NCI-H446 treated with DMSO at 0.1 percent for 48 hours (cell line): Measurements from ENCODE around the gene STARD9.

Experiments
- DNase-seq: peaks from one replicate; lab custom pipeline; 2025; lab: John Stamatoyannopoulos, UW

STARD9 gene

DNA sequence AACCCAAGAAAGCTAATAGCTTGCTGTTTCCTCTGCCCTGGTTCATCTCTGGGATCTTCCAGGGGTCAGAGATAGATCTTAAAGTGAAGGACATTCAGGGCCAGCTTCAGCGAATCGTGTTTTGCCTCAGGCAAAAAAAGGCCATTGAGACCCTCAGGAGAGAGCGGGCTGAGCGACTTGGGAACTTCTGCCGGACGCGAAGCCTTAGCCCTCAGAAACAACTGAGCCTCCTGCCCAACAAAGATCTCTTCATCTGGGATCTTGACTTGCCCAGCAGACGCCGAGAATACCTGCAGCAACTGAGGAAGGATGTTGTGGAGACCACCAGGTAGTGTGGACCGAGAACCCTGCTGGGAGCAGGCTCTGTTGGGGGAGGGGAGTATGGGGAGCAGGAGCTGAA lies 119.0 kb downstream of the STARD9 start:
- DNase-seq: no peak

DNA sequence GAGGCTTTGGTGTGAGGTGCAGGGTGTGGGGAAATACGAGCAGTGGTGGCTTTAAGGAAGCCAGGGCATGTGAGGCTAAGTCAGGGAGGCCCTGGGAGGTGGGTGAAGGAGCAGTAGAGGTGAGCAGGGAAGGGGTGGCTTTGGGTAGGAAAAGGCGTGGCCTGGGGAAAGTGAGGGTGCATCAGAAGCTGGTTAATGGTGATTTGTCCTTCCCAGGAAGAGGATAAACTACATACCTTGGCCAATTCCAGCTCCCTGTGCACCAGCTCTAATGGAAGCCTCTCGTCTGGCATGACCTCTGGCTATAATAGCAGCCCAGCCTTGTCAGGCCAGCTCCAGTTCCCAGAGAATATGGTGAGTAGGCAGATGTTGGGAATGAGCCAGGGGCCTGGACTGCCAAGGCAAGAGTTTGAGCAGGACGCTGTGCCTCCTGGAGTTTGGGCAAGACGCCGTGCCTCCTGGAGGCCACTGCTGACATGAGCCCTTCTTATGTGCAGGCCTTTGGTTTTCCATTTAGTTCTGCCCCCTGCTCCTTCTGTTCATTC lies 120.2 kb downstream of the STARD9 start:
- DNase-seq: no peak

DNA sequence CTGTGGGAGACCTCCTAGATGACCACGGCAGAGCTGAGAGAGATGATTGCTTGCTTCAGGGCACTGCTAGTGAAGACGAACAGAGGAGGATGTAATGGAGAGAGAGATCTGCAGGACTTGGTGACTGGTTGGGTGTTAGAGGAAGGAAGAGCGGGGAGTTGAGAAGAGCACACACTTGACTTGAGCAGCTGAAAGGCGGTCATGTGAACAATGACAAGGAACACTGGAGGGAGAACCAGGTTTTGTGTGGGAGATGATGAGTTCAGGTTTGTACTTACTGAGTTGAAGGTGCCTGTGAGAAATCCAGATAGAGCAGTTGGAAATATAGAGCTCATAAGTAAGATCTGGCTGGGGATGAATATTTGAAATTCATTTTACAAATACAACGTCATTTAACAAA lies 121.2 kb downstream of the STARD9 start:
- DNase-seq: no peak

DNA sequence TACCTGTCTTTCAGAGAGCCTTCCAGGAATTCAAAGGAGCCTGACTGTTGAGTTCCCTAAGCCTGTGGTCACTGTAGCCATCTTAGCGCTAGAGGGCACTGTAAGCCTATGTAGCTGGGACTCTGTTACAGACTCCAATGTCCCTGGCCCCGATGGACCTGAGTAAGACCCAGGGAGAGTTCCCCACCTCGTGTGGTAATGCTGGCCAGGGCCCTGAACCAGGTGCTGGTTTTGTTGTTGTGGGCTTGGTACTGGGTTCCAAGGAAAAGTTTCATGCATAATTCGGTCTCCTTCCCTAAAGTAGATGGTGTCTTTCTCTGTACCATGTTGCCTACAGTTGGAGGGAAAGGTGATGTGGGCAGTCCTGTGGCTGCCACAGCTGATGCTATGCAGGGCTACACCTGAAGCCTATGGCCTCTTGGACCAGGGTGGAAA lies 129.1 kb downstream of the STARD9 start:
- DNase-seq: no peak

DNA sequence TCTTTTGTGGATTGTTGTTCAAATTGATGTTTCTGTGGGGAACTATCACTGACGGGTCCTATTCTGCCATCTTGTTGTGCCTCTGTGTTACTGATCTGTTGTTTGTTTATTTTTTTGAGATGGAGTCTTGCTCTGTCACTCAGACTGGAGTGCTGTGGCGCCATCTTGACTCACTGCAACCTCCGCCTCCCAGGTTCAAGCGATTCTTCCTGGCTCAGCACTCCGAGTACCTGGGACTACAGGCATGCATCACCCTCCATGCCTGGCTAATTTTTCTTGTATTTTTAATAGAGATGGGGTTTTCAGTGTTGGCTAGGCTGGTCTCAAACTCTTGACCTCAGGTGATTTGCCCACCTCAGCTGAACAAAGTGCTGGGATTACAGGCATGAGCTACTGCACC lies 129.9 kb downstream of the STARD9 start:
- DNase-seq: no peak

DNA sequence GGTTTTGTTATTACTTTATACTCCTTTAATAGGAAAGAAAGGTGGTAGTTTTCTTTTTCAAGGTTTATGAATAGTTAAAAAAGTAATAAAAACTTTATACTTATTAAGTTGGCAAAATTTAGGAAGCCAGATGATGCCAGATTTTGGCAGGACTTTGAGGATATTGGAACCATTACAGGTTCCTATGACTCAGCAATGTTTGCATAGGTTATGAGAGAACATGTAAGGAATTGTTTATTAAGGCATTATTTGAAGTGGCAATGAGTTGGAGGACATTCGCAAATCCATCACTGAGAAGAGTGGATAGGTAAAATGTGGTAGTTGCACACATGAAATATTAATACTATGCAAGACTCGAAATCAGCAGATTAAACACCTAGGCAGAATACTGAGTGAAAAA lies 131.7 kb downstream of the STARD9 start:
- DNase-seq: peak; percentile 24

DNA sequence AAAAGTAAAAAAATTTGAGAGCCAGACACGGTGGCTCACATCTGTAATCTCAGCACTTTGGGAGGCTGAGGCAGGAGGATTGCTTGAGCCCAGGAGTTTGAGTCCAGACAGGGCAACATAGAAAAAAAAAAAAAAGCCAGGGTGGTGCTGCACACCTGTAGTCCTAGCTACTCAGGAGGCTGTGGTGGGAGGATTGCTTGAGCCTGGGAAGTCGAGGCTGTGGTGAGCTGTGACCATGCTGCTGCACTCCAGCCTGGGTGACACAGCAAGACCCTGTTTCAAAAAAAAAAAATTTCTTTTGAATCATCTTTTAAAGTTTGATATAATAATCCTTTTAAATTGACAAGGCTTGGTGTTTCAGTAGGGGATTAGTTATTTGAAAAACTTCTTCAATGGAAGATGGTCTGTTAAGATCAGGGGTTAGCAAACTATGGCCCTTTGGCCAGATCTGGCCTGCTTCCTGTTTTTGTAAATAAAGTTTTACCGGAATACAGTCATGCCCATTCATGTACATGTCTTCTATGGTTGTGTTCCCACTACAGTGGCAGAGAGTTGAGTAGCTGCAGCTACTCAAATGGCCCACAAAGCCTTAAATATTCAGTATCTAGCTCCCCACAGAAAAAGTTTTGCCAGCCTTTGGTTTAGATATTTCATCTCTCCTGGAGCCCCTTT lies 132.6 kb downstream of the STARD9 start:
- DNase-seq: no peak

DNA sequence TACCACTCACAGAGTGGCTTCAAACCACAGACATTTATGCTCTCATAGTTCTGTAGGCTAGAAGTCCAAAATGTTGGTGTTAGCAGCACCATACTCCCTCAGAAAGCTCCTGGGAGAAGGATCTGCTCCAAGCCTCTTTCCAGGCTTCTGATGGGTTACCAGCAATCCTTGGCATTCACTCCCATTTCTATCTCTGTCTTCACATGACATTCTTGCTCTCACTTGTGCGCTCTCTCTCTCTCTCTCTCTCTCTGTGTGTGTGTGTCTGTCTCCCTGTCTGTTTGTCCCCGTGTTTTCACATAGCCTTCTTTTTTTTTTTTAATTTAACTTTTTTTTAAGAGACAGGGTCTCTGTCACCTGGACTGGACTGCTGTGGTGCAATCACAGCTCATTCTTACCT lies 135.3 kb downstream of the STARD9 start:
- DNase-seq: no peak

DNA sequence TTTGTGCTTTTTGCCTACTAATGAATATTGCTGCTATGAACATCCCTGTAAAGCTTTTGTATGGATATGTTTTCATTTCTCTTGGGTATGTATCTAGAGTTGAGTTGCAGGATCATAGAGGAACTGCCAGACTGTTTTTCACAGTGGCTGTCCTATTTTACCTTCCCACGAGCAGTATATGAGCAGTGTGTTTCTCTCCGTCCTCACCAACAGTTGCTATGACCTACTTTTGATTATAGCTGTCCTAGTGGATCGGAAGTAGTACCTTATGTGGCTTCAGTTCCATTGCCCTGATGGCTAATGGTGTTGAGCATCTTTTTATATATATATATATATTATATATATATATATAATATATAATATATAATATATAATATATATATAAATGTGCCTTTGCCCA lies 136.3 kb downstream of the STARD9 start:
- DNase-seq: no peak

DNA sequence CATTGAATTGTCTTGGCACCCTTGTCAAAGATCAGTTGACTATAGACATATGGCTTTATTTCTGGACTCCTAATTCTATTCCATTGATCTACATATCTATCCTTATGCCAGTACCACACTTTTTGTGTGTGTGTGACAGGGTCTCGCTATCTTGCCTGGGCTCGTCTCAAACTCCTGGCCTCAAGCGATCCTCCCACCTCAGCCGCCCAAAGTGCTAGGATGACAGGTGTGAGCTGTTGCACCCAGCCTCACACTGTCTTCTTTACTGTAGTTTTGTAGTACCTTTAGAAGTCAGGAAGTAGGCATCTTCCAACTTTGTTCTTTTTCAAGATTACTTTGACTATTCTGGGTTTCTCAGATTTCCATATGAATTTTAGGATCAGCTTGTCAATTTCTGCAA lies 137.2 kb downstream of the STARD9 start:
- DNase-seq: no peak

DNA sequence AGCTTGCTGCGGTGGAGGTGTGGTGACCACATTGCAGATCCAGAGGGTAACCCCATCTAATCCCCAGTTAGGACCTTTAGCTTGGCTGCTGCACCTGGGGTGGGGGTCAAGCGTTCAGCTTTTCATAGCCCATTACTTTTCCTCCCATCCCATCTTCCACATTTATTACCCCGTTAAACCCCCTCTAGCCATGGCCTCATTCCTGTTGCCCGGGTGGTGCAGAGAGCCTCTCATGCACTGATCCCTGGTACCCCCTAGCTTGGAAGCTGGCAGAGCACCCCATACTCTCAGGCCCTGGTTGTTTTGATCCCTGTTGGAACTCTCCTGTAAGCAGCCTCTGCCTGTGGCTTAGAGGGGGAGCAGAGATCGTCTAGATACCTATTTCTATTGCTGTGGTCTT lies 140.7 kb downstream of the STARD9 start:
- DNase-seq: no peak

DNA sequence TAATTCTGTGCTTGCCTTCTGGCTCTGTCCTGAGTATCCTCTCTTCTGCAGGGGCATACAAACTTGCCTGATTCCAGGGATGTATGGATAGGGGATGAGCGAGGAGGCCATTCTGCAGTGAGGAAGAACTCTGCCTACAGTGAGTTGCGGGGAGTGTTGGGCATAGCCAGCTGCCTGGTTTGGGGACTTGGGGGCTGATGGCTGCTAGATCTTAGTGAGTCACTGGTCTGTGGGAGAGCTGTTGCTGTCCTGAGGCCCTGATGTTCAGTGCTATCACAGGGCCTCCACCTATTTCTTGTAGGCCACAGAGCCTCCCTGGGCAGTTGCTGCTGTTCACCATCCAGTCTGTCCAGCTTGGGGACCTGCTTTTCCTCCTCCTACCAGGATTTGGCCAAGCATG lies 141.2 kb downstream of the STARD9 start:
- DNase-seq: no peak

DNA sequence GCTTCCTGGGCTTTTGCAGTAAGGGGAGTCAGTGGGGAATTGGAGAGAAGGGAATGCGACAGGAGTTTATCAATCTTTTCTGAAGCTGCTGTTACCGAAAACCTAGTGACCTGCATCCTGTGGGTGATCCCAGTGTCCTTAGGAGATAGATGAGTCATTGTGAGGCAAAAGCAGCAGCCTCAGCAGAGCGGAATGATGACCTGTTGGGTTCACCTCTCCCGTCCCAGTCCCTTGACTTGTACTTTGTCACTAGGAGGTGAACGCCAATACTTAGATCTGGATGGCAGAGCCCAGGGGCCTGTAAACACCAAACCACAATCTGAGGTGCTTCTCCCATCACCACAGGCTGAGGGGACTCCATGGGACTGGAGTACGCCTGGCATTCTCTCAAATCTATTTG lies 143.6 kb downstream of the STARD9 start:
- DNase-seq: no peak

DNA sequence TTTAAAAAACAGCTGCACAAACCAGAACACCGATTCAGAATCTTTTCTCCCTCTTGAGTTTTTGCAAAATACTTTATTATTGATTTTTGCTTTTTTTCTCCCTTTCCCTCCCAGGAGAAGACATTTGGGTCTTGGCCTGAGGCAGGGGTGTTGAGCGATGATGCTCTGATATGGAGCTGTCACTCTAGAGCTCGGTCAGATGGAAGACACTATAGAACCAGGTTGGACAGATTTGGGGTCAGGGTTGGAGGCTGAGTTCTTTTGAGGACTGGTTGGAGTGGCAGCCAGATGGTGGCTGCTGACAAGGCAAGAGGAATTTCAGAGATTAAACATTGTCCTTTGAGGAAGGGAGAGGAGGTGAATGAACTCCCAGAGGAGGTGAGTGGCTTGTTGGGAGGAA lies 144.7 kb downstream of the STARD9 start:
- DNase-seq: no peak

DNA sequence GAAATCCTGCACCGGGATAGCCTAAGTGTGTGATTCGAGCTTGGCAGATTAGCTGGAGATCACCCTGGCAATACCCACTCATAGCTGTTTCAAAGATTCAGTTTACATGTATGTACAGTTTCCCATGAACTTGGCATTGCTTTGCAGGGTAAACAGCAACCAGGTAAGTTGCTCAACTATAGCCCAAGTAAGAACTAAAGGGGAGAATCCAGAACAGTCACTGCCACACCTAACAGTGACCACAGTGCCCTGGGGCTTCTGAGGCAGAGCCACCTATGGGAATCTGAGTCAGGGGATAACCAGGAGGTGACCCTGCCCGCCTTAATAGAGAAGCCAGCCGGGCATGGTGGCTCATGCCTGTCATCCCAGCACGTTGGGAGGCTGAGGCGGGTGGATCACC lies 145.6 kb downstream of the STARD9 start:
- DNase-seq: no peak

DNA sequence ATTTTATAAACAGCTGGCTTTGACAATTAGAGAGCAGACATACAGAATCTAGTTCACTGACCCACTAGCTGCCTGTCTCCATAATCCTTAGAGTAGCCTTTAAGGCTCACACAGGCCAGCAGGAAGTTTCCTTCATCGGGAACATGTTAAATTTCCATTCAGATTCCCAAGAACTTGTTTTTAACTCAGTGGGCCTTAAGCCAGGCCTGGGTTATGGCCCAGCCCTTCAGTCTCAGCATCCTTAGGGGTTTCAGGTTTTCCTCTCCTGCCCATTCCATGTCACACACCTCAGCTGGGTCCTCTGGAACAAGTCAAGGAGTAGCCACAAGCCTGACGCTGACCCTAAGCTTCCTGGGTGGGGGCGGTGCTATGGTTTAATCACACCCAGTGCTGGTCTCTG lies 146.5 kb downstream of the STARD9 start:
- no peak for DNase-seq

DNA sequence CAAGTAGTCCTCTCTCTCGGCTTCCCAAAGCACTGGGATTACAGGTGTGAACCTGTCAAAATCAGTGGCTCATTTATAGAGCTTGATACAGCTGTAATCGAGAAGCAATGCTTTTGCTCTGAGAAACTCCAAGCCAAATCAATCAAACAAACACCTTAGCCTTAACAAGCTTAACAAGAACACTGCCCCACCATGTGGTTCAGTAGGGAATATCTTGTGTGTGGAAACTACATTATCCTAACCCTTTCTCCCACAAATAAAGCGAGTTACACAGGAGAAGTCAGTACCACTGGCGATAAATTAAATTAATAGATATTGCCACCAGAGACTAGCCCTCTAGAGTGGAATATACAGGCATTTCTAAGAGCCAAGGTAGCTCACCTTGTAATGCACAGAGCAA lies 147.7 kb downstream of the STARD9 start:
- no peak for DNase-seq

DNA sequence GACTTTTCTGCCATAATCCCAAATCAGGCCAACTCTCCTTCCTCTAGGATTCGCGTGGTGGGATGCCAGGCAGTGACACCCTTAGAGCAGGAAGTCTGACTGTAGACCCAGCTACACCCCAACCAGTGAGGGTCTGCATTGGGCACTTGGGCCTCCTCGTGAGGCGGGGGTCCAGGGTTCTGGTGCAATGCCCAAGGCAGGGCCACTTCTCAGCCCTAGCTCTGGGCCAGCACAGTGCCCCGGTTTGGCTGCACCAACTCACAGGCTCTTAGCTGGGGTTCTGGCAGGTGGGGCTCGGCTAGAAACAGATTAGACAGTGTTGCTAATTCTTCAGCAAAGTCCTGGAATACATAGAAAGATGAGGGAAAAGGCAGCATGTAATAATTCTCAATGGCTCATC lies 148.9 kb downstream of the STARD9 start:
- DNase-seq: no peak

DNA sequence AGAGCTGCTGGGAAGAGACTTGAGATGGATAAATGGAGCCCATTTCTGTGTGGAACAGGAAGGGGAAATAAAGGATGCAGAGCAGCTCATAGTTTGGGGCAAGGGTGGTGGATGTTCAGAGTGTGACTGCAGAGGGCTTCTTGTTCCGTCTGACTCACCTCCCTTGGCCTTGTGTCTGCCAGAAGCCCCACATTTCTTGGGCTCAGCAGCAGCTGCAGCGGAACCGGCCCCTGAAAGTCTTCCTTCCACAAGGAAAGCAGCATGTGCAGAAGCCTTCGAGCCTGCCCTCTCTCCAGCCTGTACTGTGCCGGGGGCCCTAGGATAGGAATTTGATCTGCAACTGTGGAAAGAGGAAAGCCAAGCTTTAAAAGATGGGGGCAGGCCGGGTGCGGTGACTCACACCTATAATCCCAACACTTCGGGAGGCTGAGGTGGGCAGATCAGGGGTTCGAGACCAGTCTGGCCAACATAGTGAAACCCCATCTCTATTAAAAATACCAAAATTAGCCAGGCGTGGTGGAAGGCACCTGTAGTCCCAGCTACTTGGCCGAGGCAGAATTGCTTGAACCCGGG lies 150.0 kb downstream of the STARD9 start:
- DNase-seq: no peak

DNA sequence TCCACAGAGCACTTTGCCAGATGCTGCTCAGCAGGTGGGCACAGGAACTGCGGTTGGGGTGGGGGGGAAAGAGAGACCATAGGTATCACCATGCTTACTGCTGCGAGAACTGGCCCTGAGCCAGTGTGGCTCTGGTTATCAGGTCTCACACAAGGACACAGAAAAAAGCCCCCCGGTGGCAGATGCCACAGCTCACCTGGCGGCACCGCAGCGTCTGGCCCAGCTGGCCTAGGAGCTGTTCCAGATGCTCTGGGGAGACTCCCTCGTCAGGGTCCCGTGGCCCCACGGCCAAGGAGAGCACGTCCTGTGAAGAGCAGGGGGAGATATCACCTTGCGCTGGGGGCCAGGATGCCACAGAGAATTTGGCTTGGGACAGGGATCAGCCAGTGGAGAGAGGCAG lies 150.7 kb downstream of the STARD9 start:
- DNase-seq: no peak

DNA sequence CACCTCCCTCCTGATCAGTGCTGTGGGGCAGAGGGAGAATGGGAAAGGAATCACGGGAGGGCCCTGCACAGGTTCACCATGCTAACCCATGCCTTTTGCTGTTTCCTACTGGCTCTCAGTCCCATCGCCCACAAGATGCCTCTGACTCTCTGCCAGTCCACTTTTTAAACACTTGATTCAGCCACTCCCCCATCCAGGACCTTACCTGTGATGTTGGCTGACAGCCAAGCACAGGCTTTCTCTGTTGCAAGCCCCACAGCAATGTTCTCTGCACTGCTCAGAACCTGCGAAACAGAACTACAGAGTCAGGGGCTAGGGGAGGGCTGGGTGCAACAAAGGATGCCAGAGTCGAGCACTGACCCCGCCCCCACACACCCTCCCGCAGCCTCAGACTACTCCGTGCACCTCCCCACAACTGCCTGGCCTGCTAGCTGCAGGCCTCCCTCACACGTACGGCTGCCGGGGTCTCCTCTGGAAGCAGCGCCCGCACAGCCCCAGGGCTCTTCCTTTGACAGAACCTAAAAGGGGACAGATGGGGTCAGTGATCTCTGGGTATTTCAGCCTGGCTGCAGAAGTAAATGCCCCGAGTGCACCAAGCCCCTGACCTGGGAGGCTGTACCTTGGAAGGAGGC lies 152.5 kb downstream of the STARD9 start:
- DNase-seq: no peak

DNA sequence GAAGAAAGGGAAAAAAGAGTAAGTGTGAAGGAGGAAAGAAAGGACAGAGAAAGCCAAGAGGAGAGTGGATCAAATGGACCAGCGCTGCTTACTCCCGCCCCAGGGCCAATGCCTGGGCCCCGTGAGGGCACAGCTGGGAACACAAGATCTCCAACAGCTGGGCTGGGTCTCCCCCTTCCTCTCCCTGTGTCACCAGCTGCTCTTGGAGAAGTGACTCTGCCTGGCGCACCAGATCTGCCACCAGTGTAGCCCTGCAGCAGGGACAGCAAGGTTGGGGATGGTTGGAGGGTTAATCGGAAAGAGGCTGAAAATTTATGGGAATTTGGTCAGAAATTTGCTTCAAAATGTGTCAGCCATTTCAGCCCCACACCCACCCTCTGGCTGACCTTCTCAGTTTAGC lies 153.2 kb downstream of the STARD9 start:
- DNase-seq: no peak

DNA sequence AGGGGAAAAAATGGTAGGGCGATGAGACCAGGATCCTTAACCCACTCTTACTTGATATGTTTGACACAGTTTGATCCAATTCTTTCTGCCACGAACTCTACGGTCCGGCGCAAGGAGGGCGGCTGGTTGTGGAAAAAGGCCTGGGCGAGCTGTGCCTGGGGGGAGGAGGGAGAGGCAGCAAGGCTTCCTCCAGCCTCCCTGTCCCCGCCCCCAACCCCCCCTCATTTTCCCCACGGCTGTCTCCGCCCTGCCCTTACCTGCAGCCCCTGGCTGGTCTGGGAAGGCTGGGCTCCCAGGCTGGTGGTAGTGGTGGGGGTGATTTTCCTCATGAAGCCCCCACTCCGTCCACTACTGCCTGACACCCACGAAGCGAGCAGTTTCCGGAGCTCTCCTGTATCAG lies 153.6 kb downstream of the STARD9 start:
- no peak for DNase-seq

DNA sequence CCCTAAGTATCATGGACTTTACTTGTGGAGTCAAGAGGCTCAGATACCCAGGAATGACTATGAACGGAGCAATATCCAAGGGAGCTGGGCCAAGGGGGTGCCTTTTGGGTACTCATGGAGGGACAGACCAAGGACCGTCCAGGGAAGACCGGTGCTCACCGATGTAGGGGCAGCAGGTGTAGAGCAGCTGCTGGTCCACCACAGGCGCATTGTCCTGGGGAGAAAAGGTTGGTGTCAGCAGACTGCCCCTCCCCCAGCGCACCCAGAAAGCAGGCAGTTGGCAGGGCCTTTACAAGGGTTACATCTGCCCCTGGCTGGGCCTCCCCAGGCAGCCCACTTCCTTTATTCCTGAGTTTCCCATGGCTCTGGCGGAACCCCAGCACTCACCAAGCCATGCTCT lies 154.0 kb downstream of the STARD9 start:
- DNase-seq: no peak
